ENCODE data around the gene GPATCH4.

GPATCH4 gene

GRCh38 chr1:156544592-156545102 is 56.6 kb downstream of the GPATCH4 start:
- TF ChIP-seq CTCF (IDR thresholded peaks at IDR 0.05; ENCODE audit: low read depth, low read length) = no peak
- Histone ChIP-seq H3K36me3 (peaks cover 71% of the 10 kb centered on the region), H3K9me3 (ENCODE audit: severe bottlenecking) (no peaks in the 10 kb centered on the region), H3K4me3 (ENCODE audit: low read depth, low read length) (no peak overlapping the region), H3K27me3 (ENCODE audit: insufficient read depth, low read depth, severe bottlenecking) (no peaks in the 10 kb centered on the region), H3K27ac (no peak overlapping the region)
- DNase-seq = no peak

Measured in WERI-Rb-1 (cell line).